SHP77 (cell line): ENCODE results near the gene UBXN11.
A peak's percentile ranks its signal among the peaks of the same experiment; 100 is the strongest.

Experiments
- DNase-seq, 2 experiments: peaks; one replicate each; lab custom pipeline; 2025; lab: John Stamatoyannopoulos, UW

UBXN11 gene

GRCh38 chr1:26285366-26286063, 20.9 kb downstream of the UBXN11 start:
- DNase-seq = peak; percentile 57 to 60

GRCh38 chr1:26284597-26285347, 21.7 kb downstream of the UBXN11 start:
- peak; percentile 16 to 40 for DNase-seq

GRCh38 chr1:26283871-26284596, 22.4 kb downstream of the UBXN11 start:
- DNase-seq = no peak

- DNase-seq = no peak
These were observed 23.1 kb downstream of the UBXN11 start for GRCh38 chr1:26283279-26283853.

GRCh38 chr1:26282401-26282918, 24.0 kb downstream of the UBXN11 start:
- DNase-seq = no peak

GRCh38 chr1:26281971-26282370, 24.5 kb downstream of the UBXN11 start:
- DNase-seq = no peak

GRCh38 chr1:26281091-26281958, 25.1 kb downstream of the UBXN11 start:
- DNase-seq = no peak

GRCh38 chr1:26280333-26281042, 25.9 kb downstream of the UBXN11 start:
- no peak for DNase-seq

GRCh38 chr1:26279456-26280332, 26.7 kb downstream of the UBXN11 start, which contains the start of gene SH3BGRL3:
Gene SH3BGRL3, plus strand, starts transcription at chr1:26280086. Its CDS starts 70 bp downstream, at chr1:26280156.
- peak; percentile 71 to 79 for DNase-seq

- no peak for DNase-seq
These were observed 27.5 kb downstream of the UBXN11 start for GRCh38 chr1:26278724-26279455.

GRCh38 chr1:26278303-26278702, 28.1 kb downstream of the UBXN11 start:
- no peak for DNase-seq

GRCh38 chr1:26277719-26278118, 28.7 kb downstream of the UBXN11 start:
- no peak for DNase-seq

- no peak for DNase-seq
These were observed 29.2 kb downstream of the UBXN11 start for GRCh38 chr1:26277261-26277661.

- DNase-seq = no peak
These were observed 30.0 kb downstream of the UBXN11 start for GRCh38 chr1:26276432-26276838.

GRCh38 chr1:26275580-26276431, 30.6 kb downstream of the UBXN11 start:
- peak; percentile 31 to 41 for DNase-seq

- no peak for DNase-seq
These were observed 31.5 kb downstream of the UBXN11 start for GRCh38 chr1:26274801-26275425.

- no peak for DNase-seq
These were observed 37.3 kb downstream of the UBXN11 start for GRCh38 chr1:26269198-26269550.
